A549 (cell line): Measurements from ENCODE around the gene GATA2. TPM values are rescaled to one million over a fixed set of nuclear protein-coding genes. Genes with fewer than 3 reads are reported as not detected.

Experiments
- ATAC-seq, 2 experiments: fragments of 200-7000 bp in 1 of 2; fragments of >200 bp in 1 of 2; cut with Nextera tagmentation in 1 of 2; cut with Tn5 transposase in 1 of 2; 3 replicates each; pipeline versions ENCODE4 v1.8.0 to v1.9.1; 2018 to 2020; ENCODE audit warnings: mild to moderate bottlenecking in 1 of 2, moderate library complexity in 1 of 2
- CTCF ChIA-PET: fragments of 300-600 bp; sonication (Branson Sonifier 250); formaldehyde crosslinking; extraction: SDS; loops from one replicate; lab custom pipeline; 2021; ENCODE audit warnings: antibody characterized with exemption, inconsistent platforms; lab: Yijun Ruan, JAX
- POLR2A ChIA-PET: fragments of 350-600 bp; formaldehyde crosslinking; extraction: SDS; loops from one replicate; lab custom pipeline; 2021; ENCODE audit warnings: antibody characterized with exemption, inconsistent platforms; lab: Yijun Ruan, JAX
- DNase-seq, 2 experiments: peaks; one replicate each; pipeline versions ENCODE4 v3.0.0 to v3.0.0-alpha.2; 2011 to 2016; ENCODE audit warnings: low read depth in 1 of 2, low spot score in 1 of 2
- FAIRE-seq: peaks from 2 replicates; lab custom pipeline; 2011; peaks lifted over from hg19 to GRCh38; lab: Jason Lieb, UNC
- H3K27ac ChIP-seq, 2 experiments: fragments of >200 bp; sonication (Bioruptor Twin); formaldehyde crosslinking; 3 replicates each; pipeline ENCODE4 v1.5.1; 2016 to 2017
- H3K4me1 ChIP-seq: fragments of >200 bp; sonication (Bioruptor Twin); formaldehyde crosslinking; 3 replicates; pipeline ENCODE4 v1.6.1; 2016
- H3K4me2 ChIP-seq: fragments of >200 bp; sonication (Bioruptor Twin); formaldehyde crosslinking; 3 replicates; pipeline ENCODE4 v1.6.1; 2016
- H3K4me3 ChIP-seq: fragments of >200 bp; sonication (Bioruptor Twin); formaldehyde crosslinking; 3 replicates; pipeline ENCODE4 v1.5.1; 2016
- H3K9me3 ChIP-seq: fragments of >200 bp; sonication (Bioruptor Twin); formaldehyde crosslinking; 3 replicates; pipeline ENCODE4 v1.6.1; 2016
- BHLHE40 ChIP-seq: IDR thresholded peaks from 2 replicates; pipeline ENCODE4 v1.6.1; 2012; ENCODE audit warnings: low read depth, low read length, inconsistent platforms
- EHF ChIP-seq: fragments of 250-450 bp; sonication (Bioruptor Pico); IDR thresholded peaks from 2 replicates; pipeline ENCODE4 v1.5.0; 2020; ENCODE audit warnings: mild to moderate bottlenecking
- FOSB ChIP-seq: fragments of 250-450 bp; sonication (Bioruptor Pico); IDR thresholded peaks from 2 replicates; pipeline ENCODE4 v1.5.0; 2020; ENCODE audit warnings: mild to moderate bottlenecking, moderate library complexity
- KDM5A ChIP-seq: fragments of 200-600 bp; sonication (generic); IDR thresholded peaks from 2 replicates; pipeline ENCODE4 v1.6.1; 2016; ENCODE audit warnings: antibody characterized with exemption, mild to moderate bottlenecking
- MAZ ChIP-seq: fragments of 150-350 bp; IDR thresholded peaks from 2 replicates; pipeline ENCODE4 v1.6.1; 2014; ENCODE audit warnings: antibody characterized with exemption, low read depth, low read length, borderline replicate concordance
- POLR2AphosphoS2 ChIP-seq: conservative IDR thresholded peaks from 2 replicates; pipeline ENCODE4 v1.6.1; 2012; ENCODE audit warnings: low read length, improper control_type of control experiment, inconsistent platforms
- SREBF2 ChIP-seq: fragments of 450-650 bp; IDR thresholded peaks from 2 replicates; pipeline ENCODE4 v1.6.1; 2014; ENCODE audit warnings: mild to moderate bottlenecking, moderate library complexity
- TFCP2L1 ChIP-seq: fragments of 250-450 bp; sonication (Bioruptor Pico); IDR thresholded peaks from 2 replicates; pipeline ENCODE4 v1.5.0; 2021; ENCODE audit warnings: mild to moderate bottlenecking
- ZNF302 ChIP-seq: fragments of 250-450 bp; sonication (Bioruptor Pico); IDR thresholded peaks from 2 replicates; pipeline ENCODE4 v1.9.0; 2021; ENCODE audit warnings: inconsistent platforms, mild to moderate bottlenecking, moderate library complexity
- ZSCAN20 ChIP-seq: fragments of 250-450 bp; sonication (Bioruptor Pico); IDR thresholded peaks from 2 replicates; pipeline ENCODE4 v1.8.0; 2022; ENCODE audit warnings: mild to moderate bottlenecking, moderate library complexity
- WGBS: methylation state at CpG from one replicate; pipeline ENCODE4 v1.1.6; 2017; ENCODE audit errors: missing lambda C conversion rate; 5-methylcytosine and 5-hydroxymethylcytosine counted together
- polyA plus RNA-seq, 4 experiments: library from polyadenylated mRNA; depleted of rRNA in 3 of 4; stranded (reverse); fragments of >200 nt; fragmentation: RNase III in 1 of 4; extraction: RNeasy Plus Mini Kit Qiagen cat#74134 plus additional on column Dnase treatment in 1 of 4; gene quantifications; 2 replicates in 3 of 4; 3 replicates in 1 of 4; pipeline ENCODE4 v1.2.3, GENCODE V29; 2011 to 2017
- TF ChIP-seq, protein P1 (sequence below): fragments of >200 bp; sonication (Bioruptor Twin); formaldehyde crosslinking; IDR thresholded peaks from 3 replicates; pipeline ENCODE4 v1.6.1; 2016
- TF ChIP-seq, protein P2 (sequence below): fragments of 200-600 bp; sonication (generic); IDR thresholded peaks from 2 replicates; pipeline ENCODE4 v1.6.1; 2016; ENCODE audit warnings: antibody characterized with exemption, mild to moderate bottlenecking, moderate library complexity
- TF ChIP-seq, protein P3 (sequence below): fragments of >200 bp; sonication (Bioruptor Twin); formaldehyde crosslinking; IDR thresholded peaks from 3 replicates; pipeline ENCODE4 v1.5.1; 2016
- TF ChIP-seq, protein P4 (sequence below): fragments of >200 bp; sonication (Bioruptor Twin); formaldehyde crosslinking; IDR thresholded peaks from 2 replicates; pipeline ENCODE4 v1.6.1; 2016
- TF ChIP-seq, protein P5 (sequence below): IDR thresholded peaks from 2 replicates; pipeline ENCODE4 v1.6.1; 2012

The GATA2 gene
- polyA plus RNA-seq, 2 of the 4 experiments (the other 2 are of a cell fraction): 0.68 to 4.9 TPM

DNA sequence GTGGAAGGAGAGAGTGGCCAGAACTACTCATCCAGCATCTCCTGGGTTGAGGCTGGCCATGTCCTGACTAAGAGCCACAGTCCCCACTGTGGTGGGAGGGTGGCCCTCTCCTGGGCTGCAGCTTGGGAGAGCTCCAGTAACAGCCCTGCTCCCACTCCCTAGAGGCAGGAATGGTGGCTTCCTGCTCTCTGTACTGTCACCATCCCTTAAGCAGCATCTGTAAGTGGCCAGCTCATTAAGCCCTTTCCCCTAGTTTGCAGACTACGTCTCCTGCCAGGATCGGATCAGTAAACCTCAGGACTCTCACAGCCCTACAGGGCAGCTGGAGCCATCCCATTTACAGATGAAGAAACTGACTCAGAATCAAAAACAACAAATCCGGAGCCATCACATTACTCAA lies 56.8 kb downstream of the GATA2 start:
- no peak overlapping the region for H3K27ac ChIP-seq
- no peaks in the 10 kb centered on the region for H3K4me1 ChIP-seq
- FAIRE-seq: no peak
- no peak overlapping the region for H3K4me2 ChIP-seq
- ChIA-PET CTCF (interaction anchor here (1.1 kb wide), 1 partner anchor 172 kb away, joined by 3 read pairs; no protein-coding TSS in a partner anchor), POLR2A (no interaction called here)
- no peak for DNase-seq
- no peak overlapping the region for H3K4me3 ChIP-seq
- WGBS: 58% methylated on average over 3 of the region's 3 CpGs
- no peak for TF ChIP-seq TFCP2L1 (CRISPR knock-in tag)
- TF ChIP-seq, protein P1, sequence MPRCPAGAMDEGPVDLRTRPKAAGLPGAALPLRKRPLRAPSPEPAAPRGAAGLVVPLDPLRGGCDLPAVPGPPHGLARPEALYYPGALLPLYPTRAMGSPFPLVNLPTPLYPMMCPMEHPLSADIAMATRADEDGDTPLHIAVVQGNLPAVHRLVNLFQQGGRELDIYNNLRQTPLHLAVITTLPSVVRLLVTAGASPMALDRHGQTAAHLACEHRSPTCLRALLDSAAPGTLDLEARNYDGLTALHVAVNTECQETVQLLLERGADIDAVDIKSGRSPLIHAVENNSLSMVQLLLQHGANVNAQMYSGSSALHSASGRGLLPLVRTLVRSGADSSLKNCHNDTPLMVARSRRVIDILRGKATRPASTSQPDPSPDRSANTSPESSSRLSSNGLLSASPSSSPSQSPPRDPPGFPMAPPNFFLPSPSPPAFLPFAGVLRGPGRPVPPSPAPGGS: no peak
- no peak for TF ChIP-seq ZSCAN20 (CRISPR knock-in tag)
- TF ChIP-seq SREBF2: no peak
- no peaks in the 10 kb centered on the region for H3K9me3 ChIP-seq
- ATAC-seq: no peak; a peak in 1 of 6 replicates

DNA sequence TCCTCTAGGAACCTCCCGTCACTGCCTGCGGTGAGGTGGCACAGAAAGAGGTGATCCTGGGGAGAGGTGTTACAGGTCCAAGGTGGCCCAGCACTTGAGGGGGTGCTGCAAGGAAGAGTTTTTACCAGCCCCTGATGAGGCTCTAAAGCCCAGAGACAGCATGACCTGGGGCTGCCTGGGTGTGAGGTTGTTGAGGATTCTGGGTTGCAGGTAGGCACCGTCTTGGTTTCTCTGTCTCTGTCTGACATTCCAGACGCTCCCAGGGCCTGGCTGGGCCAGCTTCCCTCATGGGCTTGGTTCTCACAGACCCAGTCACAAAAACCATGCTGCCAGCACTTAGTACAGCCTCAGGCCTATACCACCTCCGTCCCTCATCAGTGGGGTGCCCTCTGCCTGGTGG lies 57.4 kb downstream of the GATA2 start:
- H3K9me3 ChIP-seq: no peaks in the 10 kb centered on the region
- no peak overlapping the region for H3K4me2 ChIP-seq
- no peak for DNase-seq
- no peak; a peak in 1 of 6 replicates for ATAC-seq
- TF ChIP-seq MAZ: no peak
- TF ChIP-seq, protein P2, sequence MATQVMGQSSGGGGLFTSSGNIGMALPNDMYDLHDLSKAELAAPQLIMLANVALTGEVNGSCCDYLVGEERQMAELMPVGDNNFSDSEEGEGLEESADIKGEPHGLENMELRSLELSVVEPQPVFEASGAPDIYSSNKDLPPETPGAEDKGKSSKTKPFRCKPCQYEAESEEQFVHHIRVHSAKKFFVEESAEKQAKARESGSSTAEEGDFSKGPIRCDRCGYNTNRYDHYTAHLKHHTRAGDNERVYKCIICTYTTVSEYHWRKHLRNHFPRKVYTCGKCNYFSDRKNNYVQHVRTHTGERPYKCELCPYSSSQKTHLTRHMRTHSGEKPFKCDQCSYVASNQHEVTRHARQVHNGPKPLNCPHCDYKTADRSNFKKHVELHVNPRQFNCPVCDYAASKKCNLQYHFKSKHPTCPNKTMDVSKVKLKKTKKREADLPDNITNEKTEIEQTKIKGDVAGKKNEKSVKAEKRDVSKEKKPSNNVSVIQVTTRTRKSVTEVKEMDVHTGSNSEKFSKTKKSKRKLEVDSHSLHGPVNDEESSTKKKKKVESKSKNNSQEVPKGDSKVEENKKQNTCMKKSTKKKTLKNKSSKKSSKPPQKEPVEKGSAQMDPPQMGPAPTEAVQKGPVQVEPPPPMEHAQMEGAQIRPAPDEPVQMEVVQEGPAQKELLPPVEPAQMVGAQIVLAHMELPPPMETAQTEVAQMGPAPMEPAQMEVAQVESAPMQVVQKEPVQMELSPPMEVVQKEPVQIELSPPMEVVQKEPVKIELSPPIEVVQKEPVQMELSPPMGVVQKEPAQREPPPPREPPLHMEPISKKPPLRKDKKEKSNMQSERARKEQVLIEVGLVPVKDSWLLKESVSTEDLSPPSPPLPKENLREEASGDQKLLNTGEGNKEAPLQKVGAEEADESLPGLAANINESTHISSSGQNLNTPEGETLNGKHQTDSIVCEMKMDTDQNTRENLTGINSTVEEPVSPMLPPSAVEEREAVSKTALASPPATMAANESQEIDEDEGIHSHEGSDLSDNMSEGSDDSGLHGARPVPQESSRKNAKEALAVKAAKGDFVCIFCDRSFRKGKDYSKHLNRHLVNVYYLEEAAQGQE: no peak
- TF ChIP-seq, protein P3, sequence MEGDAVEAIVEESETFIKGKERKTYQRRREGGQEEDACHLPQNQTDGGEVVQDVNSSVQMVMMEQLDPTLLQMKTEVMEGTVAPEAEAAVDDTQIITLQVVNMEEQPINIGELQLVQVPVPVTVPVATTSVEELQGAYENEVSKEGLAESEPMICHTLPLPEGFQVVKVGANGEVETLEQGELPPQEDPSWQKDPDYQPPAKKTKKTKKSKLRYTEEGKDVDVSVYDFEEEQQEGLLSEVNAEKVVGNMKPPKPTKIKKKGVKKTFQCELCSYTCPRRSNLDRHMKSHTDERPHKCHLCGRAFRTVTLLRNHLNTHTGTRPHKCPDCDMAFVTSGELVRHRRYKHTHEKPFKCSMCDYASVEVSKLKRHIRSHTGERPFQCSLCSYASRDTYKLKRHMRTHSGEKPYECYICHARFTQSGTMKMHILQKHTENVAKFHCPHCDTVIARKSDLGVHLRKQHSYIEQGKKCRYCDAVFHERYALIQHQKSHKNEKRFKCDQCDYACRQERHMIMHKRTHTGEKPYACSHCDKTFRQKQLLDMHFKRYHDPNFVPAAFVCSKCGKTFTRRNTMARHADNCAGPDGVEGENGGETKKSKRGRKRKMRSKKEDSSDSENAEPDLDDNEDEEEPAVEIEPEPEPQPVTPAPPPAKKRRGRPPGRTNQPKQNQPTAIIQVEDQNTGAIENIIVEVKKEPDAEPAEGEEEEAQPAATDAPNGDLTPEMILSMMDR: no peak
- TF ChIP-seq, protein P4, sequence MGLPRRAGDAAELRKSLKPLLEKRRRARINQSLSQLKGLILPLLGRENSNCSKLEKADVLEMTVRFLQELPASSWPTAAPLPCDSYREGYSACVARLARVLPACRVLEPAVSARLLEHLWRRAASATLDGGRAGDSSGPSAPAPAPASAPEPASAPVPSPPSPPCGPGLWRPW: no peak
- no peak for TF ChIP-seq EHF (CRISPR knock-in tag)
- no peak for TF ChIP-seq BHLHE40
- TF ChIP-seq, protein P5, sequence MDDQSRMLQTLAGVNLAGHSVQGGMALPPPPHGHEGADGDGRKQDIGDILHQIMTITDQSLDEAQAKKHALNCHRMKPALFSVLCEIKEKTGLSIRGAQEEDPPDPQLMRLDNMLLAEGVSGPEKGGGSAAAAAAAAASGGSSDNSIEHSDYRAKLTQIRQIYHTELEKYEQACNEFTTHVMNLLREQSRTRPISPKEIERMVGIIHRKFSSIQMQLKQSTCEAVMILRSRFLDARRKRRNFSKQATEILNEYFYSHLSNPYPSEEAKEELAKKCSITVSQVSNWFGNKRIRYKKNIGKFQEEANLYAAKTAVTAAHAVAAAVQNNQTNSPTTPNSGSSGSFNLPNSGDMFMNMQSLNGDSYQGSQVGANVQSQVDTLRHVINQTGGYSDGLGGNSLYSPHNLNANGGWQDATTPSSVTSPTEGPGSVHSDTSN: no peak
- TF ChIP-seq KDM5A: no peak
- TF ChIP-seq FOSB: no peak
- TF ChIP-seq ZNF302 (CRISPR knock-in tag): no peak
- ChIA-PET POLR2A (no interaction called here), CTCF (no interaction called here)
- no peak overlapping the region for H3K4me3 ChIP-seq
- 73% methylated on average over 5 of the region's 5 CpGs for WGBS
- no peaks in the 10 kb centered on the region for H3K4me1 ChIP-seq
- no peak for FAIRE-seq
- no peak overlapping the region for H3K27ac ChIP-seq

DNA sequence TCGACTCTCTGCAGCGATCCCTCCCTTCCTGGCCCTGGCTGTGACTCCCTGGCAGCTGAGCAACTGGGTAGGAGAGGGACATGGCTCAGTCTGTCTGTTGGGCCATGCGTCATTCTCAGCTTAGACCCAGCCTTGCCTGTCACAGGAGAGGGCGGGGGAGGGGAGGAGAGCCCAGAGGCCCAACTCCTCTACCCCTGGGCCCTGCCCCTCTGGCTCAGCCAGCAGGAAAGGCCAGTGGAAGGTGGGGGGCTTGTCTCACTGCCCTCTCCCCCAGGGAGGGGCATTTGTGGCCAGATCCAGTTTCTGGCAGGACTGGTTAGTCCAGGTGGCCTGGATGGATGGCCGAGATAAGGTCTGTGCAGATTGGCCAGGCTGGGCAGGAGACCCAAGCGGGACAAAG lies 57.9 kb downstream of the GATA2 start:
- FAIRE-seq (no peak), ATAC-seq (no peak), DNase-seq (no peak)
- no peak for TF ChIP-seq POLR2AphosphoS2
- Histone ChIP-seq H3K9me3 (no peaks in the 10 kb centered on the region), H3K27ac (no peak overlapping the region), H3K4me2 (no peak overlapping the region), H3K4me3 (no peak overlapping the region), H3K4me1 (no peaks in the 10 kb centered on the region)
- ChIA-PET CTCF (interaction anchor here (1.0 to 1.2 kb wide), 2 partner anchors 9 to 138 kb away, joined by 3 read pairs; no protein-coding TSS in a partner anchor), POLR2A (no interaction called here)
- 42% methylated on average over 2 of the region's 6 CpGs for WGBS
